IPS DF 6.9 (cell line): ENCODE results near the gene GP5.

Experiments
- DNase-seq: peaks from one replicate; pipeline ENCODE4 v3.0.0-alpha.2; 2013; ENCODE audit warnings: low read depth, low spot score
- H3K27ac ChIP-seq: one replicate; pipeline ENCODE4 v1.5.1; 2013; ENCODE audit warnings: low read length, control low read depth
- H3K27me3 ChIP-seq: 2 replicates; pipeline ENCODE4 v1.6.1; 2013; ENCODE audit warnings: mild to moderate bottlenecking, low read length; ENCODE audit not compliant: control insufficient read depth, insufficient read depth
- H3K36me3 ChIP-seq: 2 replicates; pipeline ENCODE4 v1.6.1; 2013; ENCODE audit warnings: low read length; ENCODE audit not compliant: control insufficient read depth, insufficient read depth
- H3K4me1 ChIP-seq: 2 replicates; pipeline ENCODE4 v1.6.1; 2013; ENCODE audit warnings: low read length; ENCODE audit not compliant: control insufficient read depth, insufficient read depth
- H3K4me3 ChIP-seq: 2 replicates; pipeline ENCODE4 v1.5.1; 2013; ENCODE audit warnings: mild to moderate bottlenecking, low read length
- H3K9me3 ChIP-seq: 2 replicates; pipeline ENCODE4 v1.6.1; 2013; ENCODE audit warnings: low read length, inconsistent platforms; ENCODE audit not compliant: control insufficient read depth, insufficient read depth
- WGBS: extraction: QIAGEN DNeasy Blood & Tissue Kit; methylation state at CpG from one replicate; pipeline ENCODE4 v1.1.7; 2013; ENCODE audit warnings: mixed read lengths, missing lambda C conversion rate; ENCODE audit not compliant: insufficient read length, insufficient coverage; 5-methylcytosine and 5-hydroxymethylcytosine counted together

The GP5 gene

GRCh38 chr3:194399166-194399565 is at the start of gene GP5:
Gene GP5 (minus strand): TSS chr3:194399266. CDS start chr3:194398282, 984 bp downstream.
- no peaks in the 10 kb centered on the region for H3K9me3 ChIP-seq
- H3K4me1 ChIP-seq = no peaks in the 10 kb centered on the region
- H3K27ac ChIP-seq = no peak within 1 kb of the TSS
- peaks cover 23% of the 10 kb centered on the region for H3K27me3 ChIP-seq
- DNase-seq = no peak
- no CpG with 5 or more reads among the region's 2 CpGs for whole genome bisulfite sequencing
- H3K4me3 ChIP-seq = peak within 1 kb of the TSS; percentile 12; the same call in 1 of the 2 replicates
- no peaks in the 10 kb centered on the region for H3K36me3 ChIP-seq

GRCh38 chr3:194447657-194448056 is 48.6 kb upstream of the GP5 start:
- no CpG with 5 or more reads among the region's 1 CpG for WGBS
- Histone ChIP-seq H3K27ac (no peak overlapping the region), H3K9me3 (no peaks in the 10 kb centered on the region), H3K36me3 (peaks cover 7% of the 10 kb centered on the region; the same call in 1 of the 2 replicates), H3K4me3 (no peak overlapping the region), H3K27me3 (no peaks in the 10 kb centered on the region), H3K4me1 (no peaks in the 10 kb centered on the region)
- DNase-seq = no peak

GRCh38 chr3:194447161-194447560 is 48.1 kb upstream of the GP5 start:
- no peak overlapping the region for H3K4me3 ChIP-seq
- DNase-seq = no peak
- peaks cover 7% of the 10 kb centered on the region; the same call in 1 of the 2 replicates for H3K36me3 ChIP-seq
- no peaks in the 10 kb centered on the region for H3K9me3 ChIP-seq
- H3K27me3 ChIP-seq = no peaks in the 10 kb centered on the region
- H3K4me1 ChIP-seq = no peaks in the 10 kb centered on the region
- no peak overlapping the region for H3K27ac ChIP-seq
- 100% methylated on average over 2 of the region's 6 CpGs for WGBS

GRCh38 chr3:194446754-194447153 is 47.7 kb upstream of the GP5 start:
- Histone ChIP-seq H3K9me3 (no peaks in the 10 kb centered on the region), H3K27ac (no peak overlapping the region), H3K4me3 (no peak overlapping the region), H3K4me1 (no peaks in the 10 kb centered on the region), H3K27me3 (no peaks in the 10 kb centered on the region), H3K36me3 (peaks cover 7% of the 10 kb centered on the region; the same call in 1 of the 2 replicates)
- DNase-seq = no peak
- no CpG with 5 or more reads among the region's 4 CpGs for WGBS

- peaks cover 7% of the 10 kb centered on the region; the same call in 1 of the 2 replicates for H3K36me3 ChIP-seq
- H3K27ac ChIP-seq = no peak overlapping the region
- no peaks in the 10 kb centered on the region for H3K27me3 ChIP-seq
- H3K9me3 ChIP-seq = no peaks in the 10 kb centered on the region
- no peak for DNase-seq
- no peaks in the 10 kb centered on the region for H3K4me1 ChIP-seq
- no CpG with 5 or more reads among the region's 13 CpGs for WGBS
- no peak overlapping the region for H3K4me3 ChIP-seq
Observed at GRCh38 chr3:194446172-194446571, 47.1 kb upstream of the GP5 start.

- no peak overlapping the region for H3K27ac ChIP-seq
- peaks cover 7% of the 10 kb centered on the region; the same call in 1 of the 2 replicates for H3K36me3 ChIP-seq
- no peak overlapping the region for H3K4me3 ChIP-seq
- no CpG with 5 or more reads among the region's 2 CpGs for WGBS
- H3K27me3 ChIP-seq = no peaks in the 10 kb centered on the region
- H3K4me1 ChIP-seq = no peaks in the 10 kb centered on the region
- DNase-seq = no peak
- no peaks in the 10 kb centered on the region for H3K9me3 ChIP-seq
Observed at GRCh38 chr3:194443901-194444300, 44.8 kb upstream of the GP5 start.

- DNase-seq = no peak
- no peaks in the 10 kb centered on the region; the same call in 1 of the 2 replicates for H3K4me1 ChIP-seq
- no peak overlapping the region for H3K4me3 ChIP-seq
- peaks cover 4% of the 10 kb centered on the region; the same call in 1 of the 2 replicates for H3K36me3 ChIP-seq
- H3K9me3 ChIP-seq = no peaks in the 10 kb centered on the region
- H3K27me3 ChIP-seq = no peaks in the 10 kb centered on the region
- WGBS = no CpG with 5 or more reads among the region's 2 CpGs
- H3K27ac ChIP-seq = no peak overlapping the region
Observed at GRCh38 chr3:194440756-194441155, 41.7 kb upstream of the GP5 start.

- Histone ChIP-seq H3K9me3 (no peaks in the 10 kb centered on the region), H3K27me3 (no peaks in the 10 kb centered on the region), H3K27ac (no peak overlapping the region), H3K4me3 (no peak overlapping the region), H3K36me3 (peaks cover 6% of the 10 kb centered on the region; the same call in 1 of the 2 replicates), H3K4me1 (no peaks in the 10 kb centered on the region; the same call in 1 of the 2 replicates)
- DNase-seq = no peak
- WGBS = no CpG with 5 or more reads among the region's 6 CpGs
Observed at GRCh38 chr3:194439881-194440550, 41.0 kb upstream of the GP5 start.

- DNase-seq = no peak
- Histone ChIP-seq H3K27ac (no peak overlapping the region), H3K36me3 (peaks cover 5% of the 10 kb centered on the region; the same call in 1 of the 2 replicates), H3K27me3 (no peaks in the 10 kb centered on the region), H3K9me3 (no peaks in the 10 kb centered on the region), H3K4me3 (no peak overlapping the region), H3K4me1 (no peaks in the 10 kb centered on the region; the same call in 1 of the 2 replicates)
- no CpG with 5 or more reads among the region's 3 CpGs for WGBS
Observed at GRCh38 chr3:194434503-194434902, 35.4 kb upstream of the GP5 start.

GRCh38 chr3:194431554-194431953 is 32.5 kb upstream of the GP5 start:
- WGBS = no CpG with 5 or more reads among the region's 5 CpGs

GRCh38 chr3:194425399-194425798 is 26.3 kb upstream of the GP5 start:
- no CpG with 5 or more reads among the region's 4 CpGs for WGBS
- no peaks in the 10 kb centered on the region for H3K4me1 ChIP-seq
- peaks cover 3% of the 10 kb centered on the region; the same call in 1 of the 2 replicates for H3K36me3 ChIP-seq
- no peak overlapping the region for H3K27ac ChIP-seq
- no peak for DNase-seq
- H3K9me3 ChIP-seq = no peaks in the 10 kb centered on the region
- H3K4me3 ChIP-seq = no peak overlapping the region
- no peaks in the 10 kb centered on the region for H3K27me3 ChIP-seq

More at GRCh38 chr3:194431554-194431953, 32.5 kb upstream of the GP5 start:
- Histone ChIP-seq H3K4me3 (no peak overlapping the region), H3K4me1 (no peaks in the 10 kb centered on the region; the same call in 1 of the 2 replicates), H3K27ac (no peak overlapping the region), H3K9me3 (no peaks in the 10 kb centered on the region), H3K36me3 (peaks cover 5% of the 10 kb centered on the region; the same call in 1 of the 2 replicates), H3K27me3 (no peaks in the 10 kb centered on the region)
- no peak for DNase-seq
